HCEC 1CT (cell line): ENCODE measurements around the gene PLSCR5.

ENCODE experiments used
- DNase-seq: peaks from one replicate; pipeline ENCODE4 v3.0.0-alpha.2; 2017

PLSCR5 gene

DNA sequence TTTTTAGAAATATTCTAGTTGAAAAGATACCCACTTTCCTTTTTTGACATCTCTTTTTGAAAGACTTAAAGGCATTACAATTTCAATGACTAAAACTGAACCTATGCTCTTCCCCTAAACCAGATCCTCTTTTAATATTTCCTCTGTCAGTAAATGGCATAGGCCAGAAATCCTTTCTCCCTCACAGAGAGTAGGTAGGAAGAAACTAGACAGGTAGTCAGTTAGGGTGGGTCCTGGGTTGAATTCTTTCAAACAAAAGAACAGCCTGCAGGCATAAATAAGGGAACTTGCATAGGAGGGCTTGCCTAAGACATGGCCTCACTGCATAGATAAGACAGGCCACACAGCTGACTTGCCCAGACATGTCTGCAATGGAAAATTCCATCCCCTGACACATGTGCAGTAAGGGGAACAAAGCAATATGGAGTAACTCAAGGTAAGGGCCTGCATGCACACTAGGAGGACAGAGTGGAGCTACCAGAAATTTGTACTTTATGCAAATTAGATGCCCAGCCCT lies 23.1 kb downstream of the PLSCR5 start:
- DNase-seq: no peak

DNA sequence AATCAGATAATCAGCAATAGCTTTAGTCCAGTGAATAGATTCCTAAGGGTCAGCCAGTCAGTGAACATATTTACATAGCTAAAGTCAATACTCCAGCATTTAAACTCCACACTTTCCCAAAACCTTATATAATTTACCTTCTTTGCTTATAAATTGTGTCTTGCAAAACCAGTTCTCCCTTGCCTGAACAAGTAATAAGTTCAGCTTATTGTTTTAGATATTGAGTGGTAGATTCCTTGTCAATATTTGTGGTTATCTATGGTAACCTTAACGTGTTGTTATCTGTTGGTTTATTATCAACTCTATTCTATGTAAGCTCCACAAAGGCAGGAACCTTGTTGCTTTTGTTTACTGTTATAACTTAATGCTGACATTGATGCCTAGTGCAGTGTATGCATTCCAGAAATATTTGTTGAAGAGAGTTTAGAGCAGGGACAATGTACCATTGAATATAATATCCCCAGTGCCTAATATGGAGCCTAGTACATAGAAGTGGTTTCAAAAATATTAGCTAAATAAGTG lies 24.0 kb downstream of the PLSCR5 start:
- no peak for DNase-seq

GRCh38 chr3:146577662-146578061 lies 27.5 kb downstream of the PLSCR5 start:
- DNase-seq: peak; percentile 54

GRCh38 chr3:146575636-146576035 lies 29.5 kb downstream of the PLSCR5 start:
- DNase-seq: no peak

GRCh38 chr3:146574173-146574572 lies 31.0 kb downstream of the PLSCR5 start:
- DNase-seq: no peak

DNA sequence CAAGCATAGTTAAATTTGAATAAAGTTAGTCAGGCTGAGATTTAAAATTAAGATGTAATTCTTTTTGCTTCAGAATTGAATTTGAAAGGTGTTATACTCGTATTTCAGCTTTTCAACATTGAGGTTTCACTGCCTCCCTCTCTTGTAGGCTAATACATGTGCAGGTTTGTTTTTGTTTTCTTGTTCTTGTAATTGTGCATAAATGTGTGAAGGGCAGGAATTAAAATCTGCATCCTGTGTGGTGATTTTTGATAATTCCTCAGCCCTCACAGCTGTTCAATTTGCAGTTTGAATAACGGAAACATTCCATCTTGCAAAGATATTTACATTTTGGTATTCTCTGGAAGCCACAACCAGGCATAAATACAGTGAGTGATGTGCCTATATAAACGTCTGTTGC lies 35.8 kb downstream of the PLSCR5 start:
- DNase-seq: no peak

GRCh38 chr3:146566138-146566537 lies 39.0 kb downstream of the PLSCR5 start:
- DNase-seq: no peak

DNA sequence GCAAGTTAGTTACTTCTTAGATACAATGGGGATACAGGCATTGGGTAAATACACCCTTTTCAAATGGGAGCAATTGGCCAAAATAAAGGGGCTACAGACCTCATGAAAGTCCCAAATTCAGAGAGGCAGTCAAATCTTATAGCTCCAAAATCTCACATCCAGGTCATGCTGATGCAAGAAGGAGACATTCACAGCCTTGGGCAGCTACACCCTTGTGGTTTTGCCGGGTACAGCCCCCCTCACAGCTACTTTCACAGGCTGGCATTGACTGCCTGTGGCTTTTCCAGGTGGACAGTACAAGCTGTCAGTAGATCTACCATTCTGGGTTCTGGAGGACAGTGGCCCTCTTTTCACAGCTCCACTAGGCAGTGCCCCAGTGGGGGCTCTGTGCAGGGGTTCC lies 43.3 kb downstream of the PLSCR5 start:
- no peak for DNase-seq

- DNase-seq: no peak
Observed at GRCh38 chr3:146561463-146561862, 43.7 kb downstream of the PLSCR5 start.

DNA sequence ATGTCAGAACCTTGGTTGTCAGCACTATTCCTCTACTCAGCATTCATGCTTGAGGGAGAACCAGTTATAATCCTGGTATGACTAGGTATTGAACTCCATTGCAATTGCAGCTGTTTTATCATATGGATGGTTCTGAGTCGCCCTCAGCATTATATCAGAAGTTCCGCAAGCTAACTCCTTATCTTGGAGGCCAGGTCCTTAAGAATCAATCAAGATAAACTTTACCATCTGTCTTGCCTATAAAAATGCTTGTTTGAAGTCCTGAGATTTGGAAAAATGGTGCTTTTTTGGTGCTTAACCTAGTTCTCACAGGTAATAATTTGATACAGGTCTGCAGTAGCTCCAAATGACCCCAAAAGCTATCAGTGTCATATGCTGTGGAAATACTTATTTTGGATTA lies 44.5 kb downstream of the PLSCR5 start:
- DNase-seq: no peak

DNA sequence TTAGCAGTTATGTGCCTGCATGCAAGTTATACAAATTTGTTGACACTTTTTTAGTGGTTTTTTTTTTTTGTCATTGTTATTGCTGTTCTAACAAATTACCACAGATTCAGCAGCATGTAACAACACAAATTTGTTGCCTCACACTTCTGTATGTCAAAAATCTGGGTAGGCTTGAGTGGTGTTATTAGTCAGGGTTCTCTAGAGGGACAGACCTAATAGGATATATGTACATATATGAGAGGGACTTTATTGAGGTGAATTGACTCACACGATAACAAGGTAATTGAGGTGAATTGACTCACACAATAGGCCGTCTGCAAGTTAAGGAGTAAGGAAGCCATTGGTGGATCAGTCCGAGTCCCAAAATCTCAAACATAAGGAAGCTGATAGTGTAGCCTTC lies 45.8 kb downstream of the PLSCR5 start:
- DNase-seq: no peak

DNA sequence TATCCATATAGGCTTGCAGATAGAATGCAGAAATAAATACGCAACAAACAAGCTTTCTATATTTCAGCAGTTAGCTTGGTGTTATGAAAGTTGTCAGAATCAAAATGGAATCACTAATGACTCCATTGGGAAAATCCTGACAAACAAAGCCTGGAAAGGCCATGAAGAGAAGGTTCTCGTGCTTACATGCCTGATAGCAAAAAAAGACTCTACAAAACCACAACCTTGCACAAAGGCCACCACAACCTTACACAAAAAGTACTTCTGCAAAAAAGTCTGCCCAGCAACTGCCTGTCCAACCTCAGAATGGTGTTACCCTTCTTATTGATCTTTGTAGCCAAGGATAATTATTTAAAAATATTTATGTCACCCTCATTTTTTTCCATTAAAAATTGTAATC lies 46.4 kb downstream of the PLSCR5 start:
- DNase-seq: no peak

DNA sequence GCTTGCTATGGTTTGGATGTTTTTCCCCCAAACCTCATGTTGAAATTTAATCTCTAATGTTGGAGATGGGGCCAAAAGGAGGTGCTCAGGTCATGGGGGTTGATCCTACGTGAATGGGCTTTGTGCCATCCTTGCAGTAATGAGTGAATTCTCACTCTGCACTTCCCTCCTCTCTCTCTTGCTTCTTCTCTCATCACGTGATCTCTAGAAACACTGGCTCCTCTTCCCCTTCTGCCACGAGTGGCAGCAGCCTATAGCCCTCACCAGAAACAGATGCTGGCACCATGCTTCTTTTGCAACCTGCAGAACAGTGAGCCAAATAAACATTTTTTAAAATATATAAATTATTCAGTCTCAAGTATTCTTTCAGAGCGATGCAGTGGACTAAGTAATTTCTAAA lies 47.4 kb downstream of the PLSCR5 start:
- DNase-seq: no peak

GRCh38 chr3:146555311-146555710 lies 49.8 kb downstream of the PLSCR5 start:
- DNase-seq: no peak

- no peak for DNase-seq
Observed at GRCh38 chr3:146554151-146554760, 50.9 kb downstream of the PLSCR5 start.

DNA sequence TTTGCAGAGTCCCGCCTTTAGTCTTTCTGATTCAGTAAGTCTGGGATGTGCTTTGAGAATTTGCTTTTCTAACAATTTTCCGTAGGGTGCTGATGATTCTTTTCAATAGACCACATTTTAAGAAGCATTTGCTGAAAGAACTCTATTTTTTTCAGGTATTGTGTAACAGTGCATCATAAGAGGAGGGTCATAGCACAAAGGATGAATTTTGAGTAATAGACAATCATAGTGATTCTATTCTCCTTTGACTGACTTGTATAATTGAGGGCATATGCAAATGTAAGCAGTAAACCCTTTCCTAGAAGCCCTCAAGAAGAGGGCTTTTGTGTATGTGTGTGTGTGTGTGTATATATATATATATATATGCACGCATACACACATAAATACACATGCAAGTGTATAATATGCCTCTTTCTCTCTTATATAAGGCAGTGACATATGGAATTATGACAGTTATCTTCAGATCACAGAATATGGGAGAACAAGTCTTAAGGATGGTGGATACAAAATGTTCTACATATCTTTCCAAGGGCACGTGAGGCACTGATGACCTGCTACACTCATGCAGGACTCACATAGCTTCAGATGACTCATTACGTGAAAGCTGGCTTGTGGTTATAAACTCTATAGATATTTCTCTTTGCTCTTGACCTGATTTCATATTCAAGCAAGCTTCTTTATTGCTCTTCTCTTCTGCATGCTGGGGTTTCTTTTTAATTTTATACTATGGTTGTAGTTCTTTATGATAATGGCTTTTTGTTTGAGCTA lies 54.2 kb downstream of the PLSCR5 start:
- peak; percentile 92 for DNase-seq

- DNase-seq: no peak
Observed at GRCh38 chr3:146550070-146550615, 55.0 kb downstream of the PLSCR5 start.

- no peak for DNase-seq
Observed at GRCh38 chr3:146547235-146547835, 57.8 kb downstream of the PLSCR5 start.

DNA sequence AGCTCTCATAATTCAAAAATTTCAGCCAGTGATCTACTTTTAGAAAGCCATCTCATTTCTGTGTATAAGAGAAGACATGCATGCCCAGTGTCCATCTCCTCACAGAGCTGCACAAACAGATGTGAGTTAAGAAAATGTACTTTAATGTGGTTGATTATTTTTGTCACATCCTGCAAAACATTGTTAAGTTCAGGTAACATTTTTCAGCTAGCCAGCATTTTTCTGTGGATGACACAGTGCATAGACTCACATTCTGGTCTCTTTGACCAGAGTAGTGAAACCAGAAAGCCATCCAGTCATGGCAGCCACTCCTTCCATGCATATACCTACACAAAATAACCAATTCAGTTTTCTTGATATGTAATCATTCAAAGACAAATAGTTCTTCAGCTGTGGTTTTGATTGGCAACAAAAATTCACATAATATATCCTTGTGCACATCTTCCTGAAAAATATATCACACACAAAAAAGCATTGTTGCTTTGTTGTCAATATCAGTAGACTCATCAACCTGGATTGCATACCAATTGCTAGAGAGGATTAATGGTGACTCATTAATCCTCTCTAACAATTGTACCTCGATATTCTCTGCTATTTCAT lies 58.7 kb downstream of the PLSCR5 start:
- peak; percentile 20 for DNase-seq

- no peak for DNase-seq
Observed at GRCh38 chr3:146544929-146545528, 60.1 kb downstream of the PLSCR5 start.

- peak; percentile 94 for DNase-seq
Observed at GRCh38 chr3:146544002-146544928, 60.9 kb downstream of the PLSCR5 start, which contains the start of gene PLSCR1. Gene PLSCR1 (minus strand): TSS chr3:146544607. CDS start chr3:146536552, 8,055 bp downstream.
